ENCODE measurements around the gene ABCC4. TPM values are rescaled to one million over a fixed set of nuclear protein-coding genes. Genes with fewer than 3 reads are reported as not detected.

Gene ABCC4
- total and polyA plus RNA-seq, 2 of the 13 experiments (the other 11 are each of a cell fraction or from before 2014, with no cell fraction given): 4.2 to 11.3 TPM

DNA sequence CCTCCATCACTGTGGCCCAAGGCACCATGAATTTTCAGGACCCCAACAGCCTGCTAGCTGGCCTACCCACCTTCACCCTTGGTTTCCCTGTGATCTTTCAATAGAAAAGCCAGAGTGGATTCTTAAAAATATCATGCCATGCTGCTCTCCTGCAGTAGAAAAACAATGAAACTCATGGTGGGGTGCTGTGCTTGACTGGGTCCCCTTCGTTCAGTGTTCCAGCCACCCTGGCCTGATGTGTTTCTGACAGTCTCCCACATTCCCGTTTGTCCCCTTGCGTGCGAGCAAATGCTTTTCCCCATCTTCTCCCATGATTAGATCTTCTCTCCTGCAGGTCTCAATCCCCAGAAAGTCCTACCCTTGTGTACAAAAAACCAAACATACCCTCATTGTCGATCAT lies 43.2 kb downstream of the ABCC4 start:
- FAIRE-seq: no peak
- TF ChIP-seq CSRNP1 (CRISPR knock-in tag; IDR thresholded peaks at IDR 0.05): no peak
- 0 out of 2 replicates have a peak, but pooled peaks have one; percentile 17 for TF ChIP-seq ZFY (CRISPR knock-in tag; IDR thresholded peaks at IDR 0.05)
- no peaks in the 10 kb centered on the region for H3K9me3 ChIP-seq (ENCODE audit: low read length)
- peaks cover 76% of the 10 kb centered on the region for H3K4me1 ChIP-seq (ENCODE audit: insufficient read depth, low read length)
- ChIA-PET POLR2A (no interaction called here), CTCF (ENCODE audit: low intra/inter-chr PET ratio, low total read pairs) (no interaction called here)
- H4K20me1 ChIP-seq (ENCODE audit: insufficient read depth, low read length): no peaks in the 10 kb centered on the region
- TSS peak; percentile 54 for BruUV-seq (replicated peaks)
- H3K27me3 ChIP-seq (ENCODE audit: control insufficient read depth in 1 of 2, insufficient read depth in 2 of 2, low read length in 2 of 2): no peaks in the 10 kb centered on the region
- in situ Hi-C loops (cut with HindIII; ENCODE audit: extremely low pct_ligation_motif_present, low pct_unique_long_range_greater_than_20kb) (no loop called here), intact Hi-C loops (cut with micrococcal nuclease; ENCODE audit: unreplicated experiment) (loop anchor here (5.0 kb wide), 1 partner anchor 39 kb away; no protein-coding TSS in a partner anchor)
- no peaks in the 10 kb centered on the region; a peak in 1 of 5 replicates for H3K36me3 ChIP-seq (replicated peaks in 1 of 2; ENCODE audit: control insufficient read depth in 1 of 2, insufficient read depth in 2 of 2, low read length in 2 of 2)
- peak overlapping the region; percentile 41; the same call in 1 of the 2 replicates for H3K4me2 ChIP-seq (ENCODE audit: low read depth, low read length)
- DNase-seq (ENCODE audit: low spot score): no peak
- H3K4me3 ChIP-seq (replicated peaks in 1 of 3; ENCODE audit: insufficient read depth in 1 of 3, low read depth in 2 of 3, low read length in 3 of 3): no peak overlapping the region
- H3K79me2 ChIP-seq (ENCODE audit: insufficient read depth, low read length): no peaks in the 10 kb centered on the region
- no peak overlapping the region for H2AFZ ChIP-seq (ENCODE audit: low read length)
- H3K9ac ChIP-seq (ENCODE audit: insufficient read depth, low read depth, low read length): no peak overlapping the region
- WGBS (ENCODE audit: low lambda C conversion rate): 91% methylated on average over 5 of the region's 5 CpGs
- no peak for ATAC-seq
- H3K27ac ChIP-seq (ENCODE audit: extremely low read length, insufficient read depth, low read length): peak overlapping the region; percentile 47

DNA sequence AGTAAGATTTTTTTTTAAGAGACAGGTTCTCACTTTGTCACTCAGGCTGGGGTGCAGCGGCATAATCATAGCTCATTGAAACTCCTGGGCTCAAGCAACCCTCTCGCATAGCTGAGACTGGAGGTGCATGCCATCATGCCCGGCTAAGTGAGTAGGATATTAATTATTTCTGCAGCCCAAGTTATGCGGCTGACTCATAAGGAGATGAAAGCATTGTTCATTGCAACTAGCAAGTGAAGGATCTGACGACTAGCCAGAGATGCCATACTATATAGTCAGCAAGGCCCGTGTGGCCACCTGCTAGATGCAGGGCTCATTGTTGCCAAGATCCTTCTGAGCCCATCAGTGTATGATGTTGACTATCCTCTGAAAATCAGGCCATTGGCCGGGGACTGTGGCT lies 45.2 kb downstream of the ABCC4 start:
- H3K4me3 ChIP-seq (replicated peaks in 1 of 3; ENCODE audit: insufficient read depth in 1 of 3, low read depth in 2 of 3, low read length in 3 of 3): no peak overlapping the region
- POLR2A ChIA-PET: no interaction called here
- TF ChIP-seq ZNF431 (CRISPR knock-in tag; IDR thresholded peaks at IDR 0.05; ENCODE audit: borderline replicate concordance, low read depth) (no peak), MEIS1 (CRISPR knock-in tag; IDR thresholded peaks at IDR 0.05; ENCODE audit: borderline replicate concordance) (no peak), HNRNPH1 (optimal IDR thresholded peaks at IDR 0.05; ENCODE audit: low read depth, low read length) (no peak), CBFB (CRISPR knock-in tag; IDR thresholded peaks at IDR 0.05) (no peak), ETV6 (CRISPR knock-in tag; conservative IDR thresholded peaks at IDR 0.05) (no peak), POLR2G (IDR thresholded peaks at IDR 0.05; ENCODE audit: low read depth, low read length) (no peak)
- TF ChIP-seq, protein P1, sequence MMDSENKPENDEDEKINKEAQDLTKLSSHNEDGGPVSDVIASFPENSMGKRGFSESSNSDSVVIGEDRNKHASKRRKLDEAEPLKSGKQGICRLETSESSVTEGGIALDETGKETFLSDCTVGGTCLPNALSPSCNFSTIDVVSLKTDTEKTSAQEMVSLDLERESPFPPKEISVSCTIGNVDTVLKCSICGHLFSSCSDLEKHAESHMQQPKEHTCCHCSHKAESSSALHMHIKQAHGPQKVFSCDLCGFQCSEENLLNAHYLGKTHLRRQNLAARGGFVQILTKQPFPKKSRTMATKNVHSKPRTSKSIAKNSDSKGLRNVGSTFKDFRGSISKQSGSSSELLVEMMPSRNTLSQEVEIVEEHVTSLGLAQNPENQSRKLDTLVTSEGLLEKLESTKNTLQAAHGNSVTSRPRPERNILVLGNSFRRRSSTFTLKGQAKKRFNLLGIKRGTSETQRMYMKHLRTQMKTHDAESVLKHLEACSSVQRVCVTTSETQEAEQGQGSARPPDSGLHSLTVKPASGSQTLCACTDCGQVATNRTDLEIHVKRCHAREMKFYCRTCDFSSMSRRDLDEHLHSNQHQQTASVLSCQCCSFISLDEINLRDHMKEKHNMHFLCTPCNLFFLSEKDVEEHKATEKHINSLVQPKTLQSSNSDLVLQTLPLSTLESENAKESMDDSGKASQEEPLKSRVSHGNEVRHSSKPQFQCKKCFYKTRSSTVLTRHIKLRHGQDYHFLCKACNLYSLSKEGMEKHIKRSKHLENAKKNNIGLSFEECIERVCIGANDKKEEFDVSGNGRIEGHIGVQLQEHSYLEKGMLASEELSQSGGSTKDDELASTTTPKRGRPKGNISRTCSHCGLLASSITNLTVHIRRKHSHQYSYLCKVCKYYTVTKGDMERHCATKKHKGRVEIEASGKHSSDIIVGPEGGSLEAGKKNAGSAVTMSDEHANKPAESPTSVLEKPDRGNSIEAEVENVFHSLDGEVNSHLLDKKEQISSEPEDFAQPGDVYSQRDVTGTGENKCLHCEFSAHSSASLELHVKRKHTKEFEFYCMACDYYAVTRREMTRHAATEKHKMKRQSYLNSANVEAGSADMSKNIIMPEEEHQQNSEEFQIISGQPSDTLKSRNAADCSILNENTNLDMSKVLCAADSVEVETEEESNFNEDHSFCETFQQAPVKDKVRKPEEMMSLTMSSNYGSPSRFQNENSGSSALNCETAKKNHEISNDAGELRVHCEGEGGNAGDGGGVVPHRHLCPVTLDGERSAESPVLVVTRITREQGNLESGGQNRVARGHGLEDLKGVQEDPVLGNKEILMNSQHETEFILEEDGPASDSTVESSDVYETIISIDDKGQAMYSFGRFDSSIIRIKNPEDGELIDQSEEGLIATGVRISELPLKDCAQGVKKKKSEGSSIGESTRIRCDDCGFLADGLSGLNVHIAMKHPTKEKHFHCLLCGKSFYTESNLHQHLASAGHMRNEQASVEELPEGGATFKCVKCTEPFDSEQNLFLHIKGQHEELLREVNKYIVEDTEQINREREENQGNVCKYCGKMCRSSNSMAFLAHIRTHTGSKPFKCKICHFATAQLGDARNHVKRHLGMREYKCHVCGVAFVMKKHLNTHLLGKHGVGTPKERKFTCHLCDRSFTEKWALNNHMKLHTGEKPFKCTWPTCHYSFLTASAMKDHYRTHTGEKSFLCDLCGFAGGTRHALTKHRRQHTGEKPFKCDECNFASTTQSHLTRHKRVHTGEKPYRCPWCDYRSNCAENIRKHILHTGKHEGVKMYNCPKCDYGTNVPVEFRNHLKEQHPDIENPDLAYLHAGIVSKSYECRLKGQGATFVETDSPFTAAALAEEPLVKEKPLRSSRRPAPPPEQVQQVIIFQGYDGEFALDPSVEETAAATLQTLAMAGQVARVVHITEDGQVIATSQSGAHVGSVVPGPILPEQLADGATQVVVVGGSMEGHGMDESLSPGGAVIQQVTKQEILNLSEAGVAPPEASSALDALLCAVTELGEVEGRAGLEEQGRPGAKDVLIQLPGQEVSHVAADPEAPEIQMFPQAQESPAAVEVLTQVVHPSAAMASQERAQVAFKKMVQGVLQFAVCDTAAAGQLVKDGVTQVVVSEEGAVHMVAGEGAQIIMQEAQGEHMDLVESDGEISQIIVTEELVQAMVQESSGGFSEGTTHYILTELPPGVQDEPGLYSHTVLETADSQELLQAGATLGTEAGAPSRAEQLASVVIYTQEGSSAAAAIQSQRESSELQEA (CRISPR knock-in tag; IDR thresholded peaks at IDR 0.05; ENCODE audit: not compliant biosample characterization): no peak

More for the DNA sequence above, 45.2 kb downstream of the ABCC4 start:
- Histone ChIP-seq H3K4me2 (ENCODE audit: low read depth, low read length) (no peak overlapping the region), H3K9me3 (ENCODE audit: low read length) (no peaks in the 10 kb centered on the region), H3K36me3 (replicated peaks in 1 of 2; ENCODE audit: control insufficient read depth in 1 of 2, insufficient read depth in 2 of 2, low read length in 2 of 2) (no peaks in the 10 kb centered on the region), H2AFZ (ENCODE audit: low read length) (no peak overlapping the region), H3K27me3 (ENCODE audit: control insufficient read depth in 1 of 2, insufficient read depth in 2 of 2, low read length in 2 of 2) (no peaks in the 10 kb centered on the region), H3K9ac (ENCODE audit: insufficient read depth, low read depth, low read length) (no peak overlapping the region), H3K4me1 (ENCODE audit: insufficient read depth, low read length) (peaks cover 76% of the 10 kb centered on the region), H4K20me1 (ENCODE audit: insufficient read depth, low read length) (no peaks in the 10 kb centered on the region), H3K79me2 (ENCODE audit: insufficient read depth, low read length) (no peaks in the 10 kb centered on the region), H3K27ac (ENCODE audit: extremely low read length, insufficient read depth, low read length) (no peak overlapping the region)
- CTCF ChIA-PET (ENCODE audit: low intra/inter-chr PET ratio, low total read pairs): no interaction called here
- no peak for FAIRE-seq
- WGBS (ENCODE audit: low lambda C conversion rate): 96% methylated on average over 7 of the region's 7 CpGs
- ATAC-seq: no peak
- BruUV-seq (replicated peaks): no TSS peak
- in situ Hi-C loops (cut with HindIII; ENCODE audit: extremely low pct_ligation_motif_present, low pct_unique_long_range_greater_than_20kb) (no loop called here), intact Hi-C loops (cut with micrococcal nuclease; ENCODE audit: unreplicated experiment) (loop anchor here (5.0 kb wide), 1 partner anchor 41 kb away; no protein-coding TSS in a partner anchor)
- DNase-seq (ENCODE audit: low spot score): peak; percentile 23

Data from HepG2 (cell line).